ENCODE data around the gene CADPS2. TPM values are rescaled to one million over a fixed set of nuclear protein-coding genes. Genes with fewer than 3 reads are reported as not detected.

The CADPS2 gene
- total and polyA plus RNA-seq, 4 donors = 5.6 to 41.1 (median 11.0) TPM

DNA sequence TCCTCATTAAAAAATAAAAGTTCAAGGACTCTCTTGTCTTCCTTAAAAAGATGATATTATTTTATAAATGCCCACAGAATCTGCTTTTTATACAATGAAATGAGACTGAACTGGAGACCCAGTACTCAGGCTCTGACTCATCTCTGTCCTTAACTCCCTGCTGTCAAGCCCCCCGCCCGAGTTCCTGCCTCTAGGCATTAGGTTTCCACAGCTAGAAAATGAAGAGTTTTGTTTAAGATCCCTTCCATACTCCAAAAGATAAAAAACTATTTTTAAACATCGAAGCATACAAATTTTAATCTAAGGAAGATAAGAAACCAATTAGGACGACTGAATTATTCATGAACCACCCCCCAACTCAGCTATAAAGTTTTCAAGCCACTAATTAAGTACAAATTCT is 484.0 kb downstream of the CADPS2 start:
- H3K27me3 ChIP-seq (ENCODE audit: control insufficient read depth in 4 of 4, insufficient read depth in 4 of 4, low read length in 3 of 4) = no peaks in the 10 kb centered on the region
- peaks cover 0 to 2% (median under 1%) of the 10 kb centered on the region in 4 donors for H3K36me3 ChIP-seq (ENCODE audit: control insufficient read depth in 4 of 4, insufficient read depth in 3 of 4, low read depth in 1 of 4, low read length in 3 of 4)
- TF ChIP-seq, protein P1, sequence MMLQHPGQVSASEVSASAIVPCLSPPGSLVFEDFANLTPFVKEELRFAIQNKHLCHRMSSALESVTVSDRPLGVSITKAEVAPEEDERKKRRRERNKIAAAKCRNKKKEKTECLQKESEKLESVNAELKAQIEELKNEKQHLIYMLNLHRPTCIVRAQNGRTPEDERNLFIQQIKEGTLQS (IDR thresholded peaks at IDR 0.05) = no peak
- TF ChIP-seq GABPA (IDR thresholded peaks at IDR 0.05 in 1 of 2, conservative IDR thresholded peaks at IDR 0.05 in 1 of 2) = no peak
- TF ChIP-seq, protein P2, sequence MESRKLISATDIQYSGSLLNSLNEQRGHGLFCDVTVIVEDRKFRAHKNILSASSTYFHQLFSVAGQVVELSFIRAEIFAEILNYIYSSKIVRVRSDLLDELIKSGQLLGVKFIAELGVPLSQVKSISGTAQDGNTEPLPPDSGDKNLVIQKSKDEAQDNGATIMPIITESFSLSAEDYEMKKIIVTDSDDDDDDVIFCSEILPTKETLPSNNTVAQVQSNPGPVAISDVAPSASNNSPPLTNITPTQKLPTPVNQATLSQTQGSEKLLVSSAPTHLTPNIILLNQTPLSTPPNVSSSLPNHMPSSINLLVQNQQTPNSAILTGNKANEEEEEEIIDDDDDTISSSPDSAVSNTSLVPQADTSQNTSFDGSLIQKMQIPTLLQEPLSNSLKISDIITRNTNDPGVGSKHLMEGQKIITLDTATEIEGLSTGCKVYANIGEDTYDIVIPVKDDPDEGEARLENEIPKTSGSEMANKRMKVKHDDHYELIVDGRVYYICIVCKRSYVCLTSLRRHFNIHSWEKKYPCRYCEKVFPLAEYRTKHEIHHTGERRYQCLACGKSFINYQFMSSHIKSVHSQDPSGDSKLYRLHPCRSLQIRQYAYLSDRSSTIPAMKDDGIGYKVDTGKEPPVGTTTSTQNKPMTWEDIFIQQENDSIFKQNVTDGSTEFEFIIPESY (IDR thresholded peaks at IDR 0.05) = no peak
- TF ChIP-seq EGR1 (IDR thresholded peaks at IDR 0.05; ENCODE audit: low read depth in 2 of 2) = no peak
- no peak for TF ChIP-seq JUND (IDR thresholded peaks at IDR 0.05)
- TF ChIP-seq TAF1 (conservative IDR thresholded peaks at IDR 0.05) = no peak
- no peak for TF ChIP-seq FOXA2 (IDR thresholded peaks at IDR 0.05)
- TF ChIP-seq FOXA1 (IDR thresholded peaks at IDR 0.05) = no peak
- TF ChIP-seq YY1 (IDR thresholded peaks at IDR 0.05) = no peak
- no peak for TF ChIP-seq RXRA (IDR thresholded peaks at IDR 0.05)
- no peak for TF ChIP-seq CTCF (IDR thresholded peaks at IDR 0.05; ENCODE audit: low read depth, low read length, missing input control)
- TF ChIP-seq, protein P3, sequence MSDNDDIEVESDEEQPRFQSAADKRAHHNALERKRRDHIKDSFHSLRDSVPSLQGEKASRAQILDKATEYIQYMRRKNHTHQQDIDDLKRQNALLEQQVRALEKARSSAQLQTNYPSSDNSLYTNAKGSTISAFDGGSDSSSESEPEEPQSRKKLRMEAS (IDR thresholded peaks at IDR 0.05) = no peak
- no peak for TF ChIP-seq NR2F2 (IDR thresholded peaks at IDR 0.05)
- TF ChIP-seq RAD21 (IDR thresholded peaks at IDR 0.05) = no peak
- no peak for TF ChIP-seq SP1 (IDR thresholded peaks at IDR 0.05)
- no peak for TF ChIP-seq REST (IDR thresholded peaks at IDR 0.05)
- no peak for TF ChIP-seq HNF4G (IDR thresholded peaks at IDR 0.05)
- TF ChIP-seq HNF4A (conservative IDR thresholded peaks at IDR 0.05) = no peak
- no peak overlapping the region for H3K4me3 ChIP-seq (ENCODE audit: low read depth in 1 of 3, low read length in 3 of 3)
- no peak overlapping the region for H3K9ac ChIP-seq (ENCODE audit: low read depth in 1 of 2, low read length in 2 of 2)
- no peaks in the 10 kb centered on the region for H3K4me1 ChIP-seq (ENCODE audit: control insufficient read depth in 4 of 4, insufficient read depth in 4 of 4, low read length in 3 of 4)
- WGBS = 77% methylated on average over 4 of the region's 4 CpGs
- no peak for DNase-seq (ENCODE audit: low spot score)
- H3K27ac ChIP-seq (ENCODE audit: low read depth in 1 of 2, low read length in 2 of 2) = no peak overlapping the region
- no peaks in the 10 kb centered on the region for H3K9me3 ChIP-seq (ENCODE audit: control insufficient read depth in 4 of 4, low read length in 3 of 4)

Data from liver (tissue), 9 donors.